HG03064 (cell line): ENCODE data around the gene PLCB4.

Experiments
- ATAC-seq: cut with Tn5 transposase; IDR thresholded peaks from one replicate; pipeline ENCODE4 v1.9.1; 2021; ENCODE audit warnings: low read depth; ENCODE audit not compliant: unreplicated experiment

PLCB4 gene

DNA sequence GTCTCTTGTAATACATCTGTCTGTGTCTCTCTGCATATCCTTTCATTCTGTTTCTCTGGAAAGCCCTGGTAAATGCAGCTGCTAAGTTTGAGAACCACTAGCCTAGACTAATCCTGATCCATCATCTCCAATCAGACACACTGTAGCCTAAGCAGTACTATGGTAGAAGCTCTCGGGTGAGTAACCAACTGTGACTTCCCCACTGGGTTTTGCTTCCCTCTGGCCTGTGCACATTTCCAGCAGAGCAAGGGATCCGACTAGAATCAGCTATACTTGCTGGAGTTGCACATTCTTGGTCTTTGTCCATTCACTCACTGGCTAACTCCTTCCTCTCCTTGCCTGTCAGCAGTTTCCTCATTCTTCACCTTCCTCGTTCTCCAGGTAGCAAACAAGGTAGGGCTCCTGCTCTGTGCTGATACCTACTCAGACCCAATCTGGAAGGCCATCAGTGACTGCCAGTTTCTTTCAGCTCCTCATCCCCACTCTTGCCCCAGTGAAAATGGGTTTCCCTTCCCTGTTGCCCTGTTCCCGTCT is 184.2 kb downstream of the PLCB4 start:
- no peak for ATAC-seq

DNA sequence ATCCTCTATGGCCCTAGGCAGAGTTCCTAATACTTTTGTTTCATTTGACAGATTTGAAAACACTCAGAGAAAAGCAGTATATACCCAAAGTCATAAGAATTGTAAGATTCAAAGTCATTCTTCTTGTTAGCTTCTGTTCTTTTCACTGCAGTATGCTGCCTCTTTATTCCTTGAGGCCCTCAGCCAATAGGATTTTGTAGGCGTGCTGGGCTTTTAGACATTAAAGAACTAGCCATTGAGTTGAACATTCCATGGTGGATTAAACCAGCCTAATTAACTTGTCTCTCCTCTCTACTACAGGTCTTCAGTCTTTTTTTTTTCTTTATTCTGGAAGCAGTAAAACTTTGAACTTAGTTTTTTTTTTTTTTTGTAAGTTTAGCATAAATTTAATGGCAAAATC is 186.3 kb downstream of the PLCB4 start:
- no peak for ATAC-seq

GRCh38 chr20:9256393-9256792 is 187.5 kb downstream of the PLCB4 start:
- ATAC-seq = no peak

DNA sequence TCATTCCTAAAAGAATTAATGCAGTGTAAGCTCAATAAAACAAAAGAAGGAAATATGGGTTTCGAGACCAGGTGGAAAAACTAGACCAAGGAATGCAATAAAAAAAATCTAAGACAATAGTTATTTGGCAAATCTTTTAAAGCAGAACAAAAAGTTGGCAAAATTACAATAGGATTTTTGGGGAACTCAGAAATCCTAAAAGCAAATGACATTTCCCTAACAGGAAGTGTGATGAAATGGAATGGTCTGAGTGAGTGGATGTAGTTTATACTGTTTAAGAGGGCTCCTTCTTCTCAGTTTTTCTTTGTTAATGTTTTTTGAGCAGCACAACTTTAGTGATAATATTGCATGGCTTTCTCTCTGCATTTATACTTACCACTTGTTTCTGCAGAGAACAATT is 190.0 kb downstream of the PLCB4 start:
- ATAC-seq = no peak

GRCh38 chr20:9260027-9260426 is 191.1 kb downstream of the PLCB4 start:
- no peak for ATAC-seq

GRCh38 chr20:9261781-9262180 is 192.9 kb downstream of the PLCB4 start:
- ATAC-seq = no peak

DNA sequence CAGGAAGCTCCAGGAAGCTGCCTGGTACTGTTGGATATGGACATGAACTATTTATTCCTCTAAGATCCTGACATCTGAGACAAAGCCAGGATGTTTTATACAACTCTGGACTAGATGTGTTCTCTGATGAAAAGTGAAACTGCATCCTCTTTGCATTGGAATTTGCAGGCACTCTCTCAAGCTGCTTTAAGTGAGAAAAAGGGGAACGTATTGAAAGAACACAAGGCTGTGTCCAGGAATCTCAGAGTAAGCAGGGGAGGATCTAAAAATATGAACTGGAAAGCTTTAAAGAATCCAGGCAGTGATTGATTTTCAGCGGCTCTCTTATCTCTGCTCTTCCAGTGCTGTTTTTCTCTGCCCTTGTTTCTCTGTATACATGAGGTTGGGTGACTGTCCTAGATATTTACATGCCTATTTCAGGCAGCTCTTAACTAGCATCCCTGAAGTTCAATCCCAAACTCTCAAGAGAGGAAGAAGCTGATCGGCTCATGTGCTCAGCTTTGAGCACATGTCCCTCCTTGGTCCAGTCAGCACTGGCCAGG is 193.8 kb downstream of the PLCB4 start:
- no peak for ATAC-seq

GRCh38 chr20:9269280-9269971 is 200.5 kb downstream of the PLCB4 start:
- no peak for ATAC-seq

DNA sequence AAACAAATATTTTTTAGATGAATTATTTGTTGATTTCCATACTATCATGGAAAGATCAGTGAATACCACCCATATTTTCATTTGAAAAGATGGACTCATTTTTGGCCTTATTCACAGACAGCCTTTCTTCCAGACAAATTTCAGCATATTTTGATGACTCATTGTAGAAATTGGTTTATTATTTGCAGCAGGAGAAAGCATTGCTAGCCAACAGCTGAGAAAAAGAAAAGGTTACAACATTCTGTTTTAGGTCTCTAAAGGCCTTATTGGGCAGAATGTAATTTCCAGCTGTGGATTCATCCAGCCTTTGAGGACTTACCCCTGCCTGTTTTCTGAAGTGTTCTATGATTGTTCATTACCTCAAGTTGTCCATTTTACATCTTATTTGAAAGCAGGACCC is 201.9 kb downstream of the PLCB4 start:
- ATAC-seq = no peak

GRCh38 chr20:9276966-9277468 is 208.1 kb downstream of the PLCB4 start:
- ATAC-seq = no peak

GRCh38 chr20:9279918-9280401 is 211.1 kb downstream of the PLCB4 start:
- no peak for ATAC-seq

DNA sequence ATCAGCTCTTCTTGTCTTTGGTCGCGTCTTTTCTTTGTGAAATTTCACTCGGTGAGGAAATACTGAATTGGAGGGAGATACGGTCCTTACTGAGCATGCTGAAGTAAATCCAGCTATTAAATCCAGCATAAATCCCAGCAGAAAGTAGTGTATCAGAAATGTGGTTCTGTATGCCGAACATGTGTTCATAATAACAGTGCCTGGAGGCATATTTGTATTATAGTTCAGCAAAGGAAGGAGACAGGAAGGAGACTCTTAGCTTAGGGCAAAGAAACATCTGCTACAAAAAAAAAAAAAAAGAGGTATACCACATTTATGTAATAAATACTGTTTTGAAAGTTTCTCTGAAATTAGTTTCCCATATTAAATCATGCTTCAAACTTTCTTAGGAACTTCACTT is 211.8 kb downstream of the PLCB4 start:
- ATAC-seq = no peak

DNA sequence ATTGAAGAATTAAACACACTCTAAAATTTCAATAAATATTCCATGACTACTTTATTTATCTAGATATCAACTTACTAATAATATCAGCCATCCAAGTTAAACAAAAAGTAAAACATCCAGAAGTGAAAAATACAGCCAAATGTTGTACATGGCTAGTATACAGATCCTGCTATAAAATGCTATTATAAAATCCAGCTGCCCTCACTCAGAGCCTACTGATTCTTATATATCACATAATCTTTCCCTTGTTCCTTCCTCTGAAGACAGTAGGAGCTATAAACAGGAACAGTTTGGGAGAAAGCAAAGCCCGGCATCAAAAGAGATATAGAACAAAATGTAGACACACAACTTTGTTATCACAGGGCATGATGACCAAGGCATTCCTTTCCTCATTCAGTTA is 212.9 kb downstream of the PLCB4 start:
- ATAC-seq = no peak

DNA sequence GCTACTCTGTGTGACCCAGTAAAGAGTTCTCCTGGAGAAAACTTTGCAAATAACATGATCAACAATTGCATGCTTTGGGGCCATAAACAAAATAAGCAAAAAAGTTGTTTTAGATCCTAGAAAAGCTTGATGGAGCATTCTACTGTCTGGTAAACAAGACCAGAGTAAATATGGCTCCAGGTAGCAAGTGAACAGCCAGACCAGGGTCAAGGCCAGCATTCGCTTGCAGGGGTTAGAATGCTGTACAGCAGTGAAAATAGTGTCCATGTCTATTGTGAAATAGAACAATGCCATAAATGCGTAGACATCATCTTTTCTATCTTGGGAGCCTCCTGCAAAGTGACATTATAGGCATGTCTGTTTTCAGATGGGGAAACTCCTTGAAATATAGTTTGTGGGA is 216.7 kb downstream of the PLCB4 start:
- ATAC-seq = no peak

- ATAC-seq = no peak
Observed at GRCh38 chr20:9286501-9287461, 217.9 kb downstream of the PLCB4 start.

DNA sequence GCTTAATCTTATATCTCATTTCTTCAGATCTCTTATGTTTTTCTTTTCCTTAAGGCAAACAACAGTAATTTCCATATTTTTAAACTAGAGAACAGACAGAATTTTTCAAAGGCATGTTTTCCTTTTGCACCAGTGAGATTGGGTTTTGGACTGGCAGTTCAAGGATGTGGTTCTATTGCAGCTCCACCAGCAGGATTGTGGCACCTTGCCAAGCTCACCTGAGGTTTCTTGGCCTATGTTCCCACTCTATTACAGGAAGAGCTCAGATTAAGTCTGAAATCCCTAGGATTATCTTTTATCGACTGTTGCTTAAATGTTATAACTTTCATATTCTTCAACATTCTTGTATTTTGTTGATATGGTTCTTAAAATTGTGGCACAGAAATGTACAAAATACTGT is 218.9 kb downstream of the PLCB4 start:
- no peak for ATAC-seq

- no peak for ATAC-seq
Observed at GRCh38 chr20:9290331-9290730, 221.4 kb downstream of the PLCB4 start.

DNA sequence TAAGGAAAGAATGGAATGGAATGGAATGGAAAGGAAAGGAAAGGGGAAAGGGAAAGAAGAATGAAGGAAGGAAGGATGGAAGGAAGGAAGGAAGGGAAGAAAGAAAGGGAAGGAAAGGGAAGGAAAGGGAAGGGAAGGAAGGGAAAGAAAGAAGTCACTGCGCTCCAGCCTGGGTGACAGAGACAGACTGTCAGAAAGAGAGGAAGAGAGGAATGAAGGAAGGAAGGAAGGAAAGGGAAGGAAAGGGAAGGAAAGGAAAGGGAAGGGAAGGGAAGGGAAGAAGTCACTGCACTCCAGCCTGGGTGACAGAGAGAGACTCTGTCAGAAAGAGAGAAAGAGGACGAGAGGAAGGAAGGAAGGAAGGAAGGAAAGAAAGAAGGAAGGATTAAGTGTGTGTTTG is 224.3 kb downstream of the PLCB4 start:
- ATAC-seq = no peak

DNA sequence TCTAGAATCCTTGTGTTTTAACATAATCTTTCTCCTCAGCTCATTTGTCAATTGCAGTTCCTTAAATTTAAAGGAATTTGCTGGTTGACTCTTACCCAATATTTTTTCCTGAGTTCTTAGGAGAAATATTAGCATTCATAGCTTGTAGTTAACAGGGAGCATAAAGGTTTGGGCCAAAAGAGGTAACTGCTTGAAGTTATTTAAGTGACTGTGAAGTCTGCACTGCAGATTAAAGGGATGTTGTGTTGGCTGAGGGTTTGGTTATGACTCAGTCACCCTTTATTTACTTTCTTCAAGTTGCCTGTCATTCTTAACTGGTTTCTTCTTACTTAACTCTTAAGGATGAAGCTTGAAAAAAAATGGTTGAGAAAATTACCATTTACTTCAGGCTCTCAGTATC is 225.2 kb downstream of the PLCB4 start:
- ATAC-seq = no peak

DNA sequence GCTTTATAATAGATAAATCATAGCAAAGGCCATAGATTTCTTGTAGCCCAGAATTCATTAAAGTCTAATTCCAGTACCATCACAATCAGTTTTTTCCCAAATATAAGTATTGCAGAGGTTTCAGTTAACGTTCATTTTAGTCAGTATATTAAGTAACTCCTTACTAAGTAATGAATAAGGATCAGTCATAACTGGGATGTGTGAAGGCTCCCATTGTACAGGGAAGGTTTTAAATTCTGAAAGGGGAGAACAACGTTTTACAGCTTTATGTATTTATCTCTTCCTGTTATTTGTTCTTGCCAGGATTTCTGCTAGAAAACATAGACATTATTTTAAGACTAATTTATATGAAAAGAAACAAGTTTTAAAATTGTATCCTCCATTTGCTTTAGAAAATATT is 230.0 kb downstream of the PLCB4 start:
- no peak for ATAC-seq

- ATAC-seq = no peak
Observed at GRCh38 chr20:9300080-9300479, 231.2 kb downstream of the PLCB4 start.
